T-helper 17 cell (primary cell): ENCODE measurements around the gene PRDM2. TPM values are rescaled to one million over a fixed set of nuclear protein-coding genes. Genes with fewer than 3 reads are reported as not detected.
A peak's percentile ranks its signal among the peaks of the same experiment; 100 is the strongest.
"Not testable (repeated sequence)": the region's sequence is repeated elsewhere in the genome, so short reads cannot be mapped to it uniquely, and the experiment has no call there.

ENCODE experiments used
- ATAC-seq: fragments of 150-1000 bp; cut with Tn5 transposase; 2 replicates; pipeline ENCODE4 v1.10.0; 2021; ENCODE audit warnings: mild to moderate bottlenecking, moderate library complexity
- DNase-seq, 3 donors: peaks; one replicate each; pipeline versions ENCODE4 v3.0.0 to v3.0.0-alpha.2; 2020 to 2021
- H3K9me3 ChIP-seq: one replicate; pipeline ENCODE4 v1.7.0; 2013; ENCODE audit warnings: low read length, mild to moderate bottlenecking; ENCODE audit not compliant: control insufficient read depth, poor library complexity, severe bottlenecking
- H3K27ac Mint-ChIP-seq: one replicate; pipeline ENCODE4 v1.8.0; 2022; ENCODE audit warnings: mild to moderate bottlenecking, moderate library complexity, mixed read lengths
- H3K27me3 Mint-ChIP-seq: one replicate; pipeline ENCODE4 v1.8.0; 2022; ENCODE audit warnings: mixed read lengths
- H3K36me3 Mint-ChIP-seq: one replicate; pipeline ENCODE4 v1.8.0; 2022; ENCODE audit warnings: low read depth, mixed read lengths
- H3K4me1 Mint-ChIP-seq: one replicate; pipeline ENCODE4 v1.8.0; 2022; ENCODE audit warnings: mild to moderate bottlenecking, mixed read lengths
- H3K4me3 Mint-ChIP-seq: one replicate; pipeline ENCODE4 v1.8.0; 2022; ENCODE audit warnings: mild to moderate bottlenecking, moderate library complexity, mixed read lengths
- total RNA-seq, 4 donors: library from RNA in 2 of 4; stranded (reverse) in 2 of 4; gene quantifications; one replicate each; pipeline ENCODE4 v1.2.3 and lab custom pipeline; 2022 to 2026

The PRDM2 gene
- total RNA-seq, 2 donors from 2014 or later, result 173 to 181 TPM

DNA sequence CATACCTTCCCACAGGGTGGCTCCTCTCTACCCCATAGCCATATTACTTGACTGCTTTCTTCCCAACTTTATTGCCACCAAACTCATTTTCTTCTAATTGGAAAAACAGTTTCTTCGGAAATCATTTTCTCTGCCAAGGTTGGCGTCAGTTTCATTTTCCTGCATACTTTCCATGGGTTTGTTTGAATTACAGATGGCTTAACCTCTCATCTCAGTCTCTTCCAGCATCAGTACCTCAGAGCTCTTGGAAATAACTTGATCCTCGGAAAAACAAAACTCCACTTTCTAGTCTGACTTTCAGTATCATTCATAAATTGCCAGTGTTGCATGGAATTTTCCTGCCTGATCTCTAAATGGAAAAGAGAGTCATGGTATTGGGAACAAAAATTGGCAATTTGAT is 20.3 kb upstream of the PRDM2 start:
- Mint-ChIP-seq H3K27ac (no peak overlapping the region), H3K4me1 (no peaks in the 10 kb centered on the region), H3K27me3 (peaks cover 42% of the 10 kb centered on the region), H3K36me3 (no peaks in the 10 kb centered on the region), H3K4me3 (no peak overlapping the region)
- ATAC-seq, result no peak
- no peak for DNase-seq
- H3K9me3 ChIP-seq, result no peaks in the 10 kb centered on the region

DNA sequence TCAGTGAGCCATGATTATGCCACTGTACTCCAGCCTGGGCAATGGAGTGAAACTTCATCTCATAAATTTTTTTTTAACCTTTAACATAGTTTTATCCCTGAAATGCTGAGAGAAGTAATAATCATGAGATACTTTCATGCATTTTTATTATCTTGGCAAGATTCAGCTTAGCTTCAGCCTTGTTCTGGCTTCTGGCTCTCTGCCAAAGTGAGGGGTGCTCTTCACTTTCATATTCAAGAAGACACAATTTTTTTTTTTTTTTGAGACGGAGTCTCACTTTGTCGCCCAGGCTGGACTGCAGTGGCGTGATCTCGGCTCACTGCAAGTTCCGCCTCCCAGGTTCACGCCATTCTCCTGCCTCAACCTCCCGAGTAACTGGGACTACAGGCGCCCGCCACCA is 19.4 kb upstream of the PRDM2 start:
- not testable (repeated sequence) for H3K27ac Mint-ChIP-seq, DNase-seq, H3K9me3 ChIP-seq, ATAC-seq, H3K4me3 Mint-ChIP-seq, H3K36me3 Mint-ChIP-seq, H3K4me1 Mint-ChIP-seq
- peaks cover 38% of the 10 kb centered on the region for H3K27me3 Mint-ChIP-seq

DNA sequence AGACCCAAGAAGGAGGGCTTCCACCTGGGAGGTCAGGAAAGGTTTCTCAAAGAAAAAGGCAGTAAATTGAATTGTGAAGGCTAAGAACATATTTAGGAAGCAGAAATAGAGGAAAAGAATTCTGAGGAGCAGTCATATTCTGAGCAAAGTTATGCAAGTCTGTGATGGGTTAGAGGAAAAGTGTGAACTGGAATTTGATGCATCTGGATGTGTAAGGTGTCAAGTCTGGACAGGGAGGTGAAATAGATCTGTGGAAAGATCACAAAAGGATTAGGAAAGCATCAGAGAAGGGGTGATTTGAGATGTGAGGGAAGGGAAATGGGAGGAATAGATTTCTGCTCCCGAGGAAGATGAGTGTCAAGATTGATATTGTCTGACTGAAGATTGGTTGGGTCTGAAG is 18.1 kb upstream of the PRDM2 start:
- Mint-ChIP-seq H3K27me3 (peaks cover 34% of the 10 kb centered on the region), H3K36me3 (no peaks in the 10 kb centered on the region), H3K4me1 (no peaks in the 10 kb centered on the region), H3K4me3 (no peak overlapping the region), H3K27ac (no peak overlapping the region)
- no peak for DNase-seq
- no peak for ATAC-seq
- no peaks in the 10 kb centered on the region for H3K9me3 ChIP-seq

DNA sequence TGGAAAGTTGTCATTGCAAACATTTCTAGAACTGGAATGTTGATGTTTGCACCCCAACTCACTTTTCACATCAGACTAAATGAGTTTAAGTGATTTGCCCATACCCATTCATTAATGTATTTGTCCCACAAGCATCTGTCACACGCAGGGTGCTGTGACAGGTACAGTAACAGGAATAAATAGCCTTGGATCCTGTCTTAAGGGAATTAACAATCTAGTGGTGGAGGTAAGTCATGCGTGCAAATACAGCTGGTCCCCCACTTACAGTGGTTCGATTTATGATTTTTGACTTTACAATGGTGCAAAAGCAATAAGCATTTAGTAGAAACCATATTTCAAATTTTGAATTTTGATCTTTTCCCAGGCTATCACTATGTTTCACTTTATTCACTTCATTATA is 17.5 kb upstream of the PRDM2 start:
- H3K4me1 Mint-ChIP-seq, result no peaks in the 10 kb centered on the region
- no peak overlapping the region for H3K27ac Mint-ChIP-seq
- no peaks in the 10 kb centered on the region for H3K9me3 ChIP-seq
- peaks cover 38% of the 10 kb centered on the region for H3K27me3 Mint-ChIP-seq
- H3K36me3 Mint-ChIP-seq, result no peaks in the 10 kb centered on the region
- no peak overlapping the region for H3K4me3 Mint-ChIP-seq
- ATAC-seq (no peak), DNase-seq (no peak)

DNA sequence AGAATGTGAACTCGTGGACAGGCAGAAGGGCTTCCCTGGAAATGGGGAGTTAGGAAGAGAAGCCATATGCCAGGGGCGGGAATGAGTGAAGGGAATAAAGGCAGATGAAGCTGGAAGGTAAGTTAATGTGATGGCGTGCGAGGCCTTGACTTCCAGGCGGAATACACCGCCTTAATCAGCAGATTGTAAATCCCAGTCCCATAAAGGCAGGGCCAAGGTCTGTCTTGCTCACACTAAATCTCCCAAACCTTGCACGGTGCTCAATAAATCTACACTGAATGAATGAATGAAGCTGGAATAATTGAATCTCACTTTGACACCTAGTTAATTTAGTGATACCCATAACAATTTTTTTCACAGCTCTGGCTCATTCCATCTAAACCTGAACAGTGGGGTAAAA is 16.8 kb upstream of the PRDM2 start:
- no peaks in the 10 kb centered on the region for H3K9me3 ChIP-seq
- ATAC-seq, result no peak
- no peak for DNase-seq
- no peaks in the 10 kb centered on the region for H3K36me3 Mint-ChIP-seq
- H3K4me1 Mint-ChIP-seq, result no peaks in the 10 kb centered on the region
- peaks cover 39% of the 10 kb centered on the region for H3K27me3 Mint-ChIP-seq
- H3K4me3 Mint-ChIP-seq, result no peak overlapping the region
- H3K27ac Mint-ChIP-seq, result no peak overlapping the region

DNA sequence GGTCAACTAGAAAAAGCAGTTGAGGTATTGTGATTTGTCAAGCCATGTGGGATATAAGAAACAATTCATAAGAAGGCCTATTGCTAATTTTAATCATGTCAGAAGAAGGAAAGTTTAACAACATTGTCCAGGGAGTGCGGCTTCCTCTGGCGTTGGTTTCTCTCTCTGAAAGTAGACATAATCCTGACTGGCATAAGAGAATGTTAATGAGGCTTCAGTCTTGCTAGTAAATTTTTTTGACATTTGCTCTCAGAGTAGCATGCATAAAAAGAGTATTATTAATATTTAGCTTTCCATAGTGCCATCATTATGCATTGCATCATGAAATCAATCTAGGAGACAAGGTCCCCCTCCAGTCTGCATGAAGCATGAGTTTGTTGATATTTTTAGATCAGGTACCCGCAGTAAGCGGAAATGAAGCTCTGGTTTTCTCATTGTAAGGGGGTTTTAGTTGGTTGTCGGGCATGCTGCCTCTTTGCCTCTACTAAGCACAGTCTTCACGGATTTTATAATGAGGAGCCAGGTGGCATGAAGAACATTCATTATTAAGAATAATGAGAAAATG is 12.8 kb upstream of the PRDM2 start:
- no peaks in the 10 kb centered on the region for H3K4me1 Mint-ChIP-seq
- H3K9me3 ChIP-seq, result no peaks in the 10 kb centered on the region
- no peaks in the 10 kb centered on the region for H3K36me3 Mint-ChIP-seq
- ATAC-seq (no peak), DNase-seq (no peak)
- H3K27me3 Mint-ChIP-seq, result peaks cover 45% of the 10 kb centered on the region
- H3K4me3 Mint-ChIP-seq, result no peak overlapping the region
- no peak overlapping the region for H3K27ac Mint-ChIP-seq

DNA sequence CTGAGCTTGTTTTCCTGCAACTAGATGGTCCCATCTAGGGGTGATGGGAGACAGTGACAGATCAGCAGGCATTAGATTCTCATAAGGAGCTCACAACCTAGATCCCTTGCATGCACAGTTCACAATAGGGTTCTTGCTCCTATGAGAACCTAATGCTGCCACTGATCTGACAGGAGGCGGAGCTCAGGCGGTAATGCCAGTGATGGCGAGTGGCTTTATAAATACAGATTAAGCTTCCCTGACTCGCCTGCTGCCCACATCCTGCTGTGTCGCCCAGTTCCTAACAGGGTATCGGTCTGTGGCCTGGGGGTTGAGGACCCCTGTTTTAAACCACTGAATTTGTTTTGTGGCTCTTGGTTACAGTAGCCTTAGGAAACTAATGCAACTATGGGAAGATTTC is 6.9 kb upstream of the PRDM2 start:
- H3K9me3 ChIP-seq, DNase-seq, ATAC-seq, H3K27ac Mint-ChIP-seq, H3K4me3 Mint-ChIP-seq, H3K36me3 Mint-ChIP-seq, H3K4me1 Mint-ChIP-seq: not testable (repeated sequence)
- peaks cover 37% of the 10 kb centered on the region for H3K27me3 Mint-ChIP-seq

DNA sequence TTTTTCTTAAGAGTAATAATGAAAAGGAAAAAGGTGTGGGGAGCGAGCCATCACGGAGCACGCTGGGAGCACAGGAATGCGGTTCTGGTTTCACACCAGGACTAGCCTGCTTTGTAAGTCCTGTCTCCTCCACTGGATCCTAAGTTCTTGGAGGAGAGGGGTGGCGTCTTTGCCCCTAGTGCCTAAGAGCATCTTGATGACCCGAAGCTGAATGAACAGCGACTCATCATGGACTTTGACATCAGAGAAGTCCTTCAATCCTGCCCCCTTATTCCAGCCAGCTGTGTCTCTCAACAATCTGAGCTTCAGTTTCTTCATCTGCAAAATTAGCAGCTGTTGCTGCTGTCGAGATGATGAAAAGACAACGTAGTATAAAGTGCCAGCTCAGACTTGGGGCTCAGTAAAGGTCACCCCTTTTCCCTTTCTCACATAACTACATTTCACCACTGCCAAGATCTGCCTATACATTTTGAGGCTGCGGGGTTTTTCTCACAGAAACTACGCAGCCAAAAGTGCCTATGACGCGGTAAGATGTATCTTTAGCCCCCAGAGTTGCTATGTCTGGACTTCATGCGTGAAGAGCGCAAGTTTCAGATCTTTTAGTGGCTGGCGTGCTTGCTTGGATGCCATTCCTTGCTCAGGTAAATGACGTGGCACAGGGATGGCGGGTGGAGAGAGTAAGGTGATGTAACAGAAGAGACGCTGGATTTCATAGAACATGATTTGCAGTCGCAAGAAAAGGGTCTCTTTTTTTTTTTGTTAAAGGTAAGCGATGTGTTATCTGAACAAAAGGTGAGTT is 4.9 kb upstream of the PRDM2 start:
- H3K27me3 Mint-ChIP-seq, result peaks cover 26% of the 10 kb centered on the region
- H3K27ac Mint-ChIP-seq, result no peak overlapping the region
- H3K9me3 ChIP-seq, result no peaks in the 10 kb centered on the region
- no peak for DNase-seq
- ATAC-seq, result no peak
- H3K4me1 Mint-ChIP-seq, result peaks cover 7% of the 10 kb centered on the region
- H3K36me3 Mint-ChIP-seq, result no peaks in the 10 kb centered on the region
- H3K4me3 Mint-ChIP-seq, result no peak overlapping the region

DNA sequence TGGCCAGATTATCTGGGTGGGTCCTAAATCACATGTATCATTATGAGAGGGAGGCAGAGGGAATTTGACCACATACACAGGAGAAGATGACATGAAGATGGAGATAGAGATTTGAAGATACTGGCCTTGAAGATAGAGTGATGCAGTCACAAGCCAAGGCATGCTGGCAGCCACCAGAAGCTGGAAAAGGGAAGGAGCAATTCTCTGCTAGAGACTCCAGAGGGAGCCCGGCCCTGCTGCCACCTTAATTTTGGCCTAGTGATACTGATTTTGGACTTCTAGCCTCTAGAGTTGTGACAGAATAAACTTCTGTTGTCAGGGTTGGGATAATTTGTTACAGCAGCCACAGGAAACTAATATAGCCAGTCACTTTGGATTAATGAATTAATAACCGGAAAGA is 2.2 kb upstream of the PRDM2 start:
- H3K9me3 ChIP-seq, result no peaks in the 10 kb centered on the region
- DNase-seq (no peak), ATAC-seq (no peak)
- Mint-ChIP-seq H3K4me3 (no peak overlapping the region), H3K36me3 (peaks cover 5% of the 10 kb centered on the region), H3K4me1 (peaks cover 23% of the 10 kb centered on the region), H3K27me3 (peaks cover 14% of the 10 kb centered on the region), H3K27ac (no peak overlapping the region)

DNA sequence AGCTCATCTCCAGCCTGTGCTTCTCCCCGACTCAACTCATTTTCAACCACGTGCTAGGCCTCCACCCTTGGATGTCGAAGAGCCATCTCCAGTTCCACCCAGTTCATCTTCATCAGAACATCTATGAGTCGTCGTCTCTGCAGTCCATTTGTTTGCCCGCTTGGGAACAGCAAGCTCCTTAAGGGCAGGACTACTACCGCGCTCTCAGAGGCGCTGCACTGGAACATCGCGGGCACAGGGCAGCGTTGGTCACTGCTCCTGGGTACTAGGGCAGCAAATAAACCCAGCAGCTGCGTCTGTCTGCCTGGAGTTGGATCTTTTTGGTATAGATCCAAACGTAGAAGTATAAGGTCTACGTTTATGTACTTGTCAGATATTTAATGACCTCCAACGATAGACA is 478 bp upstream of the PRDM2 start:
- no peak for ATAC-seq
- no peak for DNase-seq

DNA sequence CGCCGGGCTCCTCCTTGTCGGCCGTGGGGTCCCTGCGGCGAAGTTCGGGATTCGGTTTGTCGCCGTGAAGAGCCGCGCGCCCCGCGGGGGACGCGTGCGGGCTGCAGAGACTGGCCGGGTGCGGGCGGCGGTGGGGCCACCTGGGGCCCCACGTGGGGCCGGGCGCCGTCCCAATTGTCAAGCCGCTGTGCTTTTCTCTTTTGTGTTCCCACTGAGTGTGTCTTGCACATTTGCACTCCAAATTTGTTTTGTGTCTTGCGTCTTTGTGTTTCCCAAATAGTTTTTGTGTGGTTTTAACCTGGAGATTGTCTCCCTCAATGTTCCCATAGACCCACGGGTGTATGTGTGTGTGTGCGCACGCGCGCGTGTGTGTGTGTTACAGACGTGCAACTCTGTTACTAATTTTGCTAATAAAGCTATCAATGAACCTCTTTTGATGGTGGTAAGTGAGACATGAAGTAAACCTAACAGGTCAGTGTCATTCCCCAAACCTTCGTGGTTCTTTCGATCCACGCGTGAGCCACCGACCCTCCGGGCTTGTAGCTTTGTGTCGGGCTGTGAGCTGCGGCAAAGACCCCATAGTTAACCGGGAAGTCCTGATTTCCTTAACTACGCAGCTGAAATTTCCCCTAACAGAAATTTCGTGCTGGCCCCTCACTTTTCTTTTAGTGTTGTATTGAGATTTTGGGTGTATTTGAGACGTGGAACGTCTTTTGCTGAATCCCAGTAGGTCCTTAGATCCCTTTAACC is 708 bp downstream of the PRDM2 start:
- DNase-seq (peak; percentile 20 to 35 (median 33)), ATAC-seq (peak; percentile 14)
- H3K9me3 ChIP-seq, result no peaks in the 10 kb centered on the region
- peak overlapping the region; percentile 98 for H3K4me3 Mint-ChIP-seq
- peak overlapping the region; percentile 99 for H3K27ac Mint-ChIP-seq
- H3K27me3 Mint-ChIP-seq, result no peaks in the 10 kb centered on the region
- H3K36me3 Mint-ChIP-seq, result peaks cover 5% of the 10 kb centered on the region
- H3K4me1 Mint-ChIP-seq, result peaks cover 36% of the 10 kb centered on the region

More for the DNA sequence above, 478 bp upstream of the PRDM2 start:
- H3K9me3 ChIP-seq, result no peaks in the 10 kb centered on the region
- peaks cover 5% of the 10 kb centered on the region for H3K36me3 Mint-ChIP-seq
- H3K27me3 Mint-ChIP-seq, result peaks cover 8% of the 10 kb centered on the region
- peak overlapping the region; percentile 79 for H3K27ac Mint-ChIP-seq
- peak overlapping the region; percentile 63 for H3K4me3 Mint-ChIP-seq
- peaks cover 28% of the 10 kb centered on the region for H3K4me1 Mint-ChIP-seq

DNA sequence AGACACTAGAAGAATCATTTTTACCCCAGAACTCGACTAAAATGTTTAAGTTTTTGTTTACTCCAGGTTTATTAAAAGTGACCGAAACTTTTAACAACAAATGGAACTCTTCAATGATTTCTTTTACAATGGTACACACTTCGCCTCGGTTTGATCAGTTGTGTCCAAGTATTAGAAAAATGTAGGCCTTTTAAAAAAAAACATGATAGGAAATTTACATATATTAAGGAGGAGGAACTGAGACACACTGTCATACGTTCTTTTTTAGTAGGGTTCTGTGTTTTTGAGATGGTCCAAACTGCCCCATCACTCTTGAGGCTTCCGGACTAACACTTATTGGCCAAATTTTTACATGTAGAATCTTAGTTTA is 1.3 kb downstream of the PRDM2 start:
- peak overlapping the region; percentile 98 for H3K4me3 Mint-ChIP-seq
- no peaks in the 10 kb centered on the region for H3K27me3 Mint-ChIP-seq
- DNase-seq (no peak), ATAC-seq (no peak)
- H3K36me3 Mint-ChIP-seq, result peaks cover 9% of the 10 kb centered on the region
- H3K27ac Mint-ChIP-seq, result peak overlapping the region; percentile 99
- no peaks in the 10 kb centered on the region for H3K9me3 ChIP-seq
- peaks cover 40% of the 10 kb centered on the region for H3K4me1 Mint-ChIP-seq

DNA sequence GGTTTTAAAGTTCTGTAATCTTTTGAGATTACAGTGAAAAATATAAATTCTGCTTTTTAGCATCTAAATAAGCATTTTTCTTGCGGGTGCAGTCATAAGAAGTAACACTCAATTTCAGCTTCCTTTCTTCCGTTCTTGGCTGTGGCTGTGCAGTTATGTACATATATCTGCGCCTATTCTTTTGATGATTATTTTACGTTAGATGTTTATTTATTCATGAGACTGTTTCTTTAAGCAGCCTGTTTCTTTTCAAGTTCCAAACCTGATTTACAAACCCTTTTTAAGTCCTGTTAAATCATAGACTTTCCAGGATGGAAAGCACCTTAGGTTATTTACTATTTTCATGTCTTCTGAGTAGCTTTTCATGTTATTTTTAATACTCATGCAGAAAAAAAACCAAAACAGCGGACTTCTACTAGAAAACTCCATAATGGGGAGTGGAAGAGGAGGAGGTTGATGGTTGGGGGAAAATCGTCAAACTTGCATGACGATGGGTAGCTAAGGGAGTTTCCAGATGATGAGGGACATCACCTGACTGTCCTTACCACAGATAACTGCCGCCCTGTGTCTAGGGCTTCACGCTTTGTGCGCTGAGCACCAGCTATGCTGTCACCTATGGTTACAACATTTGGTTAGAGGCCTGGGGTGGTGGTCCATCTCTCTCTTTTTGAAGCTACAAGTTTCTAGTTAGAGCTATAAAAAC is 2.6 kb downstream of the PRDM2 start:
- peak; percentile 90 for ATAC-seq
- DNase-seq, result peak; percentile 53 to 76 (median 68)
- peaks cover 43% of the 10 kb centered on the region for H3K4me1 Mint-ChIP-seq
- peak overlapping the region; percentile 98 for H3K4me3 Mint-ChIP-seq
- H3K36me3 Mint-ChIP-seq, result peaks cover 10% of the 10 kb centered on the region
- no peaks in the 10 kb centered on the region for H3K9me3 ChIP-seq
- peak overlapping the region; percentile 99 for H3K27ac Mint-ChIP-seq
- no peaks in the 10 kb centered on the region for H3K27me3 Mint-ChIP-seq
